Effector memory CD8-positive, alpha-beta T cell (primary cell): ENCODE data around the gene C5.

Experiments used
- ATAC-seq: fragments of 150-1000 bp; cut with Tn5 transposase; replicated peaks from 2 replicates; pipeline ENCODE4 v1.10.0; 2021; ENCODE audit warnings: mild to moderate bottlenecking, moderate library complexity
- DNase-seq, 3 experiments: peaks; one replicate each; pipeline ENCODE4 v3.0.0; 2021
- H3K27ac Mint-ChIP-seq, 2 donors: one replicate each; pipeline ENCODE4 v1.8.0; 2022; ENCODE audit warnings: mild to moderate bottlenecking in 2 of 2, mixed read lengths in 2 of 2, moderate library complexity in 2 of 2
- H3K27me3 Mint-ChIP-seq, 2 donors: one replicate each; pipeline ENCODE4 v1.8.0; 2022; ENCODE audit warnings: mixed read lengths in 2 of 2
- H3K36me3 Mint-ChIP-seq: one replicate; pipeline ENCODE4 v1.8.0; 2022; ENCODE audit warnings: mild to moderate bottlenecking, moderate library complexity, mixed read lengths; ENCODE audit not compliant: insufficient read depth
- H3K4me1 Mint-ChIP-seq, 2 donors: one replicate each; pipeline ENCODE4 v1.8.0; 2022; ENCODE audit warnings: low read depth in 2 of 2, mixed read lengths in 2 of 2
- H3K4me3 Mint-ChIP-seq, 2 donors: one replicate each; pipeline ENCODE4 v1.8.0; 2022; ENCODE audit warnings: mild to moderate bottlenecking in 2 of 2, mixed read lengths in 2 of 2, moderate library complexity in 2 of 2
- H3K9me3 Mint-ChIP-seq, 2 donors: one replicate each; pipeline ENCODE4 v1.8.0; 2022; ENCODE audit warnings: mixed read lengths in 2 of 2

C5 gene

GRCh38 chr9:120938851-120939250 is 111.2 kb downstream of the C5 start:
- ATAC-seq (no peak), DNase-seq (no peak)
- Mint-ChIP-seq H3K27me3 (no peaks in the 10 kb centered on the region), H3K36me3 (peaks cover 2% of the 10 kb centered on the region), H3K4me1 (peaks cover 22 to 28% of the 10 kb centered on the region in 2 donors), H3K9me3 (no peaks in the 10 kb centered on the region), H3K4me3 (no peak overlapping the region), H3K27ac (no peak overlapping the region)

- Mint-ChIP-seq H3K27me3 (no peaks in the 10 kb centered on the region), H3K4me3 (no peak overlapping the region), H3K27ac (peak overlapping the region in 1 of 2 donors; percentile 88), H3K36me3 (peaks cover 2% of the 10 kb centered on the region), H3K9me3 (no peaks in the 10 kb centered on the region), H3K4me1 (peaks cover 28 to 36% of the 10 kb centered on the region in 2 donors)
- ATAC-seq, result no peak
- no peak for DNase-seq
These were observed 112.5 kb downstream of the C5 start for GRCh38 chr9:120937596-120937995.

- H3K27me3 Mint-ChIP-seq, result no peaks in the 10 kb centered on the region
- H3K9me3 Mint-ChIP-seq, result no peaks in the 10 kb centered on the region
- H3K27ac Mint-ChIP-seq, result peak overlapping the region; percentile 68 to 69
- peaks cover 32 to 41% of the 10 kb centered on the region in 2 donors for H3K4me1 Mint-ChIP-seq
- DNase-seq (no peak), ATAC-seq (no peak)
- H3K4me3 Mint-ChIP-seq, result no peak overlapping the region
- peaks cover 3% of the 10 kb centered on the region for H3K36me3 Mint-ChIP-seq
These were observed 112.9 kb downstream of the C5 start for GRCh38 chr9:120937127-120937526.

GRCh38 chr9:120936764-120937122 is 113.3 kb downstream of the C5 start:
- H3K27ac Mint-ChIP-seq, result peak overlapping the region; percentile 68 to 69
- DNase-seq (no peak), ATAC-seq (no peak)
- H3K9me3 Mint-ChIP-seq, result no peaks in the 10 kb centered on the region
- H3K36me3 Mint-ChIP-seq, result peaks cover 7% of the 10 kb centered on the region
- peaks cover 34 to 43% of the 10 kb centered on the region in 2 donors for H3K4me1 Mint-ChIP-seq
- no peaks in the 10 kb centered on the region for H3K27me3 Mint-ChIP-seq
- H3K4me3 Mint-ChIP-seq, result peak overlapping the region; percentile 58 to 62

- Mint-ChIP-seq H3K9me3 (no peaks in the 10 kb centered on the region), H3K36me3 (peaks cover 11% of the 10 kb centered on the region), H3K27me3 (no peaks in the 10 kb centered on the region), H3K4me1 (peaks cover 36 to 48% of the 10 kb centered on the region in 2 donors), H3K4me3 (peak overlapping the region; percentile 58 to 62), H3K27ac (peak overlapping the region; percentile 68 to 69)
- peak; percentile 83 to 85 (median 85) for DNase-seq
- ATAC-seq, result peak; percentile 70
These were observed 113.9 kb downstream of the C5 start for GRCh38 chr9:120936011-120936763.

GRCh38 chr9:120935383-120935857 is 114.7 kb downstream of the C5 start:
- DNase-seq (no peak), ATAC-seq (no peak)
- peak overlapping the region; percentile 58 to 62 for H3K4me3 Mint-ChIP-seq
- H3K27me3 Mint-ChIP-seq, result no peaks in the 10 kb centered on the region
- peak overlapping the region; percentile 68 to 79 for H3K27ac Mint-ChIP-seq
- peaks cover 40 to 54% of the 10 kb centered on the region in 2 donors for H3K4me1 Mint-ChIP-seq
- H3K9me3 Mint-ChIP-seq, result no peaks in the 10 kb centered on the region
- peaks cover 11% of the 10 kb centered on the region for H3K36me3 Mint-ChIP-seq

- no peak for ATAC-seq
- H3K4me3 Mint-ChIP-seq, result peak overlapping the region in 1 of 2 donors; percentile 23
- H3K4me1 Mint-ChIP-seq, result peaks cover 48 to 63% of the 10 kb centered on the region in 2 donors
These were observed 115.8 kb downstream of the C5 start for GRCh38 chr9:120934281-120934680.

GRCh38 chr9:120933310-120934055 is 116.6 kb downstream of the C5 start:
- ATAC-seq (no peak), DNase-seq (no peak)
- Mint-ChIP-seq H3K27me3 (no peaks in the 10 kb centered on the region), H3K27ac (peak overlapping the region; percentile 93 to 95), H3K4me1 (peaks cover 50 to 64% of the 10 kb centered on the region in 2 donors), H3K9me3 (no peaks in the 10 kb centered on the region), H3K4me3 (no peak overlapping the region), H3K36me3 (peaks cover 21% of the 10 kb centered on the region)

More at GRCh38 chr9:120934281-120934680, 115.8 kb downstream of the C5 start:
- no peak for DNase-seq
- no peaks in the 10 kb centered on the region for H3K9me3 Mint-ChIP-seq
- H3K36me3 Mint-ChIP-seq, result peaks cover 20% of the 10 kb centered on the region
- no peaks in the 10 kb centered on the region for H3K27me3 Mint-ChIP-seq
- H3K27ac Mint-ChIP-seq, result peak overlapping the region; percentile 93 to 95

- Mint-ChIP-seq H3K27ac (peak overlapping the region; percentile 93 to 95), H3K27me3 (no peaks in the 10 kb centered on the region), H3K4me1 (peaks cover 62 to 76% of the 10 kb centered on the region in 2 donors), H3K9me3 (no peaks in the 10 kb centered on the region), H3K36me3 (peaks cover 32% of the 10 kb centered on the region), H3K4me3 (peak overlapping the region; percentile 66 to 71)
- ATAC-seq, result no peak
- DNase-seq, result no peak
These were observed 117.8 kb downstream of the C5 start for GRCh38 chr9:120932086-120932823.

- Mint-ChIP-seq H3K9me3 (no peaks in the 10 kb centered on the region), H3K4me3 (peak overlapping the region; percentile 66 to 71), H3K36me3 (peaks cover 35% of the 10 kb centered on the region), H3K4me1 (peaks cover 65 to 78% of the 10 kb centered on the region in 2 donors), H3K27me3 (no peaks in the 10 kb centered on the region), H3K27ac (peak overlapping the region; percentile 93 to 95)
- DNase-seq, result peak in 1 of 3 experiments; percentile 50
- peak; percentile 57 for ATAC-seq
These were observed 118.6 kb downstream of the C5 start for GRCh38 chr9:120931231-120932085.

- DNase-seq (no peak), ATAC-seq (no peak)
- H3K9me3 Mint-ChIP-seq, result no peaks in the 10 kb centered on the region
- no peaks in the 10 kb centered on the region for H3K27me3 Mint-ChIP-seq
- H3K36me3 Mint-ChIP-seq, result peaks cover 54% of the 10 kb centered on the region
- H3K4me3 Mint-ChIP-seq, result peak overlapping the region; percentile 82 to 97
- peaks cover 70 to 80% of the 10 kb centered on the region in 2 donors for H3K4me1 Mint-ChIP-seq
- H3K27ac Mint-ChIP-seq, result peak overlapping the region; percentile 93 to 95
These were observed 120.8 kb downstream of the C5 start for GRCh38 chr9:120929229-120929791.

- Mint-ChIP-seq H3K9me3 (no peaks in the 10 kb centered on the region), H3K4me1 (peaks cover 73 to 81% of the 10 kb centered on the region in 2 donors), H3K27ac (peak overlapping the region; percentile 93 to 95), H3K4me3 (peak overlapping the region; percentile 82 to 97), H3K36me3 (peaks cover 61% of the 10 kb centered on the region), H3K27me3 (no peaks in the 10 kb centered on the region)
- ATAC-seq (peak; percentile 53), DNase-seq (peak; percentile 66 to 71 (median 70))
These were observed 121.4 kb downstream of the C5 start for GRCh38 chr9:120928483-120929228.
